Prostate gland (tissue), 2 donors: ENCODE results near the gene PLXNC1. TPM values are rescaled to one million over a fixed set of nuclear protein-coding genes. Genes with fewer than 3 reads are reported as not detected.
A peak's percentile ranks its signal among the peaks of the same experiment; 100 is the strongest.
"Not testable (repeated sequence)": the region's sequence is repeated elsewhere in the genome, so short reads cannot be mapped to it uniquely, and the experiment has no call there.

Source experiments
- DNase-seq: peaks from one replicate; pipeline ENCODE4 v3.0.0-alpha.2; 2019; ENCODE audit warnings: low spot score
- H3K27ac ChIP-seq, 2 donors: fragments of 200-600 bp; sonication (generic); 2 replicates each; pipeline ENCODE4 v1.5.1; 2017 to 2019
- H3K27me3 ChIP-seq: fragments of 200-600 bp; sonication (generic); replicated peaks from 2 replicates; pipeline ENCODE4 v1.5.1; 2019; ENCODE audit not compliant: insufficient read depth
- H3K36me3 ChIP-seq, 2 donors: fragments of 200-600 bp; sonication (generic); 1 replicate in 1 of 2; 2 replicates in 1 of 2; pipeline versions ENCODE4 v1.5.1 to v1.8.1; 2017 to 2019
- H3K4me1 ChIP-seq: fragments of 200-600 bp; sonication (generic); replicated peaks from 2 replicates; pipeline ENCODE4 v1.5.1; 2019
- H3K4me3 ChIP-seq, 2 donors: fragments of 200-600 bp; sonication (generic); 2 replicates each; pipeline ENCODE4 v1.5.1; 2017 to 2019
- H3K9me3 ChIP-seq: fragments of 200-600 bp; sonication (generic); 2 replicates; pipeline ENCODE4 v1.5.1; 2017
- POLR2A ChIP-seq: fragments of 450-650 bp; IDR thresholded peaks from one replicate; pipeline ENCODE4 v1.6.1; 2016; ENCODE audit warnings: antibody characterized with exemption, mild to moderate bottlenecking
- POLR2AphosphoS5 ChIP-seq: sonication (generic); formaldehyde crosslinking; IDR thresholded peaks from one replicate; pipeline ENCODE4 v1.6.1; 2017; ENCODE audit warnings: antibody characterized with exemption
- WGBS: methylation state at CpG from one replicate; pipeline ENCODE4 v1.1.5; 2018; 5-methylcytosine and 5-hydroxymethylcytosine counted together
- intact Hi-C: fragments of 100-400 bp; cut with DNase I; formaldehyde crosslinking; loops from one replicate; pipeline ENCODE4 v1.14.2; 2022
- total RNA-seq, 2 donors: library from RNA; depleted of rRNA; stranded (reverse); fragments of >200 nt; gene quantifications; one replicate each; pipeline ENCODE4 v1.1.0, GENCODE V29; 2016
- TF ChIP-seq, protein P1 (sequence below), 4 experiments: fragments of 200-600 bp in 2 of 4; fragments of 450-650 bp in 2 of 4; sonication (generic) in 2 of 4; IDR thresholded peaks; 1 replicate in 3 of 4; 2 replicates in 1 of 4; pipeline ENCODE4 v1.5.1; 2016 to 2019; ENCODE audit warnings: antibody characterized with exemption in 4 of 4, mild to moderate bottlenecking in 2 of 4, moderate library complexity in 2 of 4

Gene PLXNC1
- total RNA-seq, 2 donors from 2014 or later = 2.7 to 118 TPM

- H3K9me3 ChIP-seq = no peaks in the 10 kb centered on the region
- no peaks in the 10 kb centered on the region for H3K36me3 ChIP-seq
- no peak overlapping the region for H3K27ac ChIP-seq
- no peak for DNase-seq
- H3K4me3 ChIP-seq = no peak overlapping the region
- intact Hi-C loops = no loop called here
- no peaks in the 10 kb centered on the region for H3K27me3 ChIP-seq
- TF ChIP-seq POLR2A (no peak), POLR2AphosphoS5 (no peak)
- TF ChIP-seq, protein P1, sequence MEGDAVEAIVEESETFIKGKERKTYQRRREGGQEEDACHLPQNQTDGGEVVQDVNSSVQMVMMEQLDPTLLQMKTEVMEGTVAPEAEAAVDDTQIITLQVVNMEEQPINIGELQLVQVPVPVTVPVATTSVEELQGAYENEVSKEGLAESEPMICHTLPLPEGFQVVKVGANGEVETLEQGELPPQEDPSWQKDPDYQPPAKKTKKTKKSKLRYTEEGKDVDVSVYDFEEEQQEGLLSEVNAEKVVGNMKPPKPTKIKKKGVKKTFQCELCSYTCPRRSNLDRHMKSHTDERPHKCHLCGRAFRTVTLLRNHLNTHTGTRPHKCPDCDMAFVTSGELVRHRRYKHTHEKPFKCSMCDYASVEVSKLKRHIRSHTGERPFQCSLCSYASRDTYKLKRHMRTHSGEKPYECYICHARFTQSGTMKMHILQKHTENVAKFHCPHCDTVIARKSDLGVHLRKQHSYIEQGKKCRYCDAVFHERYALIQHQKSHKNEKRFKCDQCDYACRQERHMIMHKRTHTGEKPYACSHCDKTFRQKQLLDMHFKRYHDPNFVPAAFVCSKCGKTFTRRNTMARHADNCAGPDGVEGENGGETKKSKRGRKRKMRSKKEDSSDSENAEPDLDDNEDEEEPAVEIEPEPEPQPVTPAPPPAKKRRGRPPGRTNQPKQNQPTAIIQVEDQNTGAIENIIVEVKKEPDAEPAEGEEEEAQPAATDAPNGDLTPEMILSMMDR (IDR thresholded peaks at IDR 0.05) = no peak
- 65% methylated on average over 9 of the region's 9 CpGs for WGBS
- no peaks in the 10 kb centered on the region for H3K4me1 ChIP-seq
Observed at GRCh38 chr12:94305130-94305957, 157.0 kb downstream of the PLXNC1 start.

GRCh38 chr12:94308612-94309011 is 160.2 kb downstream of the PLXNC1 start:
- no peak overlapping the region for H3K27ac ChIP-seq
- H3K36me3 ChIP-seq = no peaks in the 10 kb centered on the region
- no peaks in the 10 kb centered on the region for H3K27me3 ChIP-seq
- DNase-seq = no peak
- WGBS = 16% methylated on average over 2 of the region's 2 CpGs
- no peaks in the 10 kb centered on the region for H3K9me3 ChIP-seq
- no peak overlapping the region for H3K4me3 ChIP-seq
- TF ChIP-seq, protein P1 (IDR thresholded peaks at IDR 0.05) = no peak
- TF ChIP-seq POLR2A (no peak), POLR2AphosphoS5 (peak; percentile 10)
- no peaks in the 10 kb centered on the region for H3K4me1 ChIP-seq
- intact Hi-C loops = no loop called here

- intact Hi-C loops = no loop called here
- DNase-seq = no peak
- H3K9me3 ChIP-seq = no peaks in the 10 kb centered on the region
- WGBS = 93% methylated on average over 5 of the region's 5 CpGs
- H3K36me3 ChIP-seq = no peaks in the 10 kb centered on the region
- no peaks in the 10 kb centered on the region for H3K4me1 ChIP-seq
- no peaks in the 10 kb centered on the region for H3K27me3 ChIP-seq
- no peak overlapping the region for H3K4me3 ChIP-seq
- no peak overlapping the region for H3K27ac ChIP-seq
- TF ChIP-seq POLR2A (no peak), POLR2AphosphoS5 (no peak)
- TF ChIP-seq, protein P1 (IDR thresholded peaks at IDR 0.05) = no peak
Observed at GRCh38 chr12:94309373-94309772, 161.0 kb downstream of the PLXNC1 start.

- intact Hi-C loops = no loop called here
- 97% methylated on average over 1 of the region's 1 CpG for WGBS
- H3K4me3 ChIP-seq = no peak overlapping the region
- TF ChIP-seq POLR2AphosphoS5 (no peak), POLR2A (no peak)
- TF ChIP-seq, protein P1 (IDR thresholded peaks at IDR 0.05) = no peak
- no peaks in the 10 kb centered on the region for H3K36me3 ChIP-seq
- H3K27me3 ChIP-seq = no peaks in the 10 kb centered on the region
- no peak overlapping the region for H3K27ac ChIP-seq
- no peaks in the 10 kb centered on the region for H3K9me3 ChIP-seq
- H3K4me1 ChIP-seq = no peaks in the 10 kb centered on the region
- no peak for DNase-seq
Observed at GRCh38 chr12:94312378-94312777, 164.0 kb downstream of the PLXNC1 start.

GRCh38 chr12:94316600-94316999 is 168.2 kb downstream of the PLXNC1 start:
- DNase-seq, H3K9me3 ChIP-seq, H3K4me1 ChIP-seq, H3K27ac ChIP-seq, H3K27me3 ChIP-seq, intact Hi-C loops, H3K4me3 ChIP-seq, H3K36me3 ChIP-seq: not testable (repeated sequence)
- 98% methylated on average over 2 of the region's 2 CpGs for WGBS
